H1 (cell line): ENCODE measurements around the gene NDUFV1. TPM values are rescaled to one million over a fixed set of nuclear protein-coding genes. Genes with fewer than 3 reads are reported as not detected.

Source experiments
- CTCF ChIA-PET: fragments of 300-600 bp; sonication (Branson Sonifier 250); formaldehyde crosslinking; loops from one replicate; lab custom pipeline; 2021; ENCODE audit not compliant: partially characterized antibody; lab: Charles Lee
- POLR2A ChIA-PET: fragments of 300-600 bp; sonication (Branson Sonifier 250); formaldehyde crosslinking; loops from one replicate; lab custom pipeline; 2021; ENCODE audit warnings: inconsistent platforms; ENCODE audit not compliant: partially characterized antibody; lab: Charles Lee
- DNase-seq, 2 experiments: peaks; one replicate each; pipeline versions ENCODE4 v3.0.0 to v3.0.0-alpha.2; 2010 to 2022; ENCODE audit warnings: low spot score in 2 of 2, low read depth in 1 of 2, mixed read lengths in 1 of 2
- FAIRE-seq: peaks from 2 replicates; lab custom pipeline; 2011; peaks lifted over from hg19 to GRCh38; lab: Jason Lieb, UNC
- H2AFZ ChIP-seq: 2 replicates; pipeline ENCODE4 v1.8.1; 2012; ENCODE audit warnings: low read length, inconsistent platforms
- H2AK5ac ChIP-seq: 2 replicates; pipeline ENCODE4 v1.6.1; 2013; ENCODE audit warnings: low read depth, low read length
- H2BK120ac ChIP-seq: replicated peaks from 2 replicates; pipeline ENCODE3; 2013; ENCODE audit warnings: low read depth, low read length, inconsistent platforms
- H2BK12ac ChIP-seq: 2 replicates; pipeline ENCODE4 v1.6.1; 2013; ENCODE audit warnings: low read depth, low read length
- H2BK15ac ChIP-seq: 2 replicates; pipeline ENCODE4 v1.6.1; 2013; ENCODE audit warnings: low read length
- H2BK20ac ChIP-seq: 2 replicates; pipeline ENCODE4 v1.6.1; 2013; ENCODE audit warnings: low read length
- H2BK5ac ChIP-seq: 2 replicates; pipeline ENCODE4 v1.6.1; 2013; ENCODE audit warnings: low read depth, low read length
- H3K14ac ChIP-seq: 2 replicates; pipeline ENCODE4 v1.6.1; 2013; ENCODE audit warnings: inconsistent platforms; ENCODE audit not compliant: insufficient read length
- H3K18ac ChIP-seq: 2 replicates; pipeline ENCODE4 v1.6.1; 2013; ENCODE audit warnings: low read length; ENCODE audit errors: extremely low read depth
- H3K23ac ChIP-seq: 2 replicates; pipeline ENCODE4 v1.6.1; 2013; ENCODE audit warnings: inconsistent platforms; ENCODE audit not compliant: insufficient read length
- H3K23me2 ChIP-seq: 2 replicates; pipeline ENCODE4 v1.6.1; 2013; ENCODE audit warnings: low read depth, low read length
- H3K27ac ChIP-seq: 2 replicates; pipeline ENCODE4 v1.6.1; 2011; ENCODE audit warnings: low read depth, low read length, inconsistent platforms
- H3K27me3 ChIP-seq, 4 experiments: replicated peaks in 1 of 4; 1 replicate in 1 of 4; 2 replicates in 3 of 4; pipeline versions ENCODE4 v1.6.1 to v1.8.1; 2011 to 2013; ENCODE audit warnings: low read length in 3 of 4, mild to moderate bottlenecking in 3 of 4, inconsistent platforms in 2 of 4, mixed read lengths in 2 of 4, moderate library complexity in 1 of 4; ENCODE audit not compliant: control insufficient read depth in 3 of 4, insufficient read depth in 3 of 4; ENCODE audit errors: extremely low read depth in 1 of 4
- H3K36me3 ChIP-seq, 4 experiments: 2 replicates each; pipeline versions ENCODE4 v1.6.1 to v1.8.1; 2011 to 2013; ENCODE audit warnings: mild to moderate bottlenecking in 4 of 4, low read length in 3 of 4, moderate library complexity in 2 of 4, control low read depth in 1 of 4, inconsistent platforms in 1 of 4; ENCODE audit not compliant: insufficient read depth in 4 of 4, control insufficient read depth in 2 of 4
- H3K4ac ChIP-seq: replicated peaks from 2 replicates; pipeline ENCODE3; 2013; ENCODE audit warnings: low read length, low read depth, mixed read lengths, inconsistent platforms; ENCODE audit not compliant: insufficient read length
- H3K4me1 ChIP-seq, 4 experiments: replicated peaks in 1 of 4; 1 replicate in 1 of 4; 2 replicates in 3 of 4; pipeline versions ENCODE4 v1.6.1 to v1.8.1; 2011 to 2013; ENCODE audit warnings: low read length in 3 of 4, inconsistent platforms in 2 of 4, mixed read lengths in 1 of 4; ENCODE audit not compliant: insufficient read depth in 4 of 4, control insufficient read depth in 3 of 4
- H3K4me2 ChIP-seq, 2 experiments: 2 replicates each; pipeline versions ENCODE4 v1.6.1 to v1.8.1; 2011 to 2013; ENCODE audit warnings: low read depth in 2 of 2, low read length in 2 of 2, control low read depth in 1 of 2, inconsistent platforms in 1 of 2, mild to moderate bottlenecking in 1 of 2; ENCODE audit not compliant: insufficient read depth in 1 of 2
- H3K4me3 ChIP-seq, 4 experiments: fragments of 200-600, 300-600 bp in 1 of 4; sonication (generic), shearing (Covaris generic), sonication (Bioruptor Twin) in 1 of 4; 2 replicates each; pipeline versions ENCODE4 v1.5.1 to v1.8.1; 2011 to 2016; ENCODE audit warnings: low read length in 4 of 4, low read depth in 3 of 4, control low read depth in 2 of 4, inconsistent platforms in 2 of 4, mild to moderate bottlenecking in 2 of 4, mixed read lengths in 1 of 4, moderate library complexity in 1 of 4; ENCODE audit not compliant: insufficient read depth in 2 of 4; ENCODE audit errors: extremely low read depth in 1 of 4
- H3K56ac ChIP-seq: replicated peaks from 2 replicates; pipeline ENCODE3; 2013; ENCODE audit warnings: low read depth, mild to moderate bottlenecking, mixed read lengths, low read length, inconsistent platforms; ENCODE audit not compliant: insufficient read length
- H3K79me1 ChIP-seq: 2 replicates; pipeline ENCODE4 v1.6.1; 2013; ENCODE audit warnings: low read depth, low read length, control low read depth
- H3K79me2 ChIP-seq, 2 experiments: 2 replicates each; pipeline versions ENCODE4 v1.6.1 to v1.8.1; 2012 to 2013; ENCODE audit warnings: low read length in 2 of 2, mild to moderate bottlenecking in 2 of 2, inconsistent platforms in 1 of 2; ENCODE audit not compliant: insufficient read depth in 2 of 2, control insufficient read depth in 1 of 2
- H3K9ac ChIP-seq, 4 experiments: replicated peaks in 1 of 4; 1 replicate in 1 of 4; 2 replicates in 3 of 4; pipeline versions ENCODE4 v1.6.1 to v1.8.1; 2011 to 2013; ENCODE audit warnings: low read depth in 3 of 4, low read length in 3 of 4, control low read depth in 2 of 4, mild to moderate bottlenecking in 2 of 4, moderate library complexity in 2 of 4, inconsistent platforms in 1 of 4; ENCODE audit errors: extremely low read depth in 1 of 4
- H3K9me3 ChIP-seq, 2 experiments: 2 replicates each; pipeline versions ENCODE4 v1.6.1 to v1.8.1; 2012 to 2013; ENCODE audit warnings: mild to moderate bottlenecking in 2 of 2, moderate library complexity in 2 of 2, control low read depth in 1 of 2, inconsistent platforms in 1 of 2, low read depth in 1 of 2, low read length in 1 of 2, mixed read lengths in 1 of 2; ENCODE audit not compliant: insufficient read depth in 2 of 2
- H4K20me1 ChIP-seq, 2 experiments: replicated peaks in 1 of 2; 2 replicates each; pipeline versions ENCODE3 to v1.8.1; 2011 to 2013; ENCODE audit warnings: inconsistent platforms in 2 of 2, low read length in 2 of 2, mild to moderate bottlenecking in 1 of 2; ENCODE audit not compliant: insufficient read depth in 2 of 2, control insufficient read depth in 1 of 2
- H4K5ac ChIP-seq: 2 replicates; pipeline ENCODE4 v1.6.1; 2013; ENCODE audit warnings: low read length, low read depth, mixed read lengths, inconsistent platforms; ENCODE audit not compliant: insufficient read length
- H4K8ac ChIP-seq: 2 replicates; pipeline ENCODE4 v1.8.0; 2013; ENCODE audit warnings: mild to moderate bottlenecking, moderate library complexity, low read length, inconsistent platforms; ENCODE audit not compliant: insufficient read depth; ENCODE audit errors: extremely low read depth
- H4K91ac ChIP-seq: replicated peaks from 2 replicates; pipeline ENCODE3; 2013; ENCODE audit warnings: low read length, mixed read lengths, inconsistent platforms; ENCODE audit not compliant: insufficient read length
- POLR2AphosphoS5 ChIP-seq: IDR thresholded peaks from 2 replicates; pipeline ENCODE4 v1.6.1; 2011; ENCODE audit warnings: low read depth, low read length
- WGBS, 2 experiments: shearing (Covaris generic) in 1 of 2; methylation state at CpG; one replicate each; pipeline versions ENCODE4 v1.1.6 to v1.1.7; 2013 to 2015; ENCODE audit warnings: low lambda C conversion rate in 2 of 2, mixed read lengths in 2 of 2, inconsistent platforms in 1 of 2, low coverage in 1 of 2, missing lambda C conversion rate in 1 of 2; ENCODE audit not compliant: insufficient replicate concordance in 2 of 2, insufficient coverage in 1 of 2, insufficient read length in 1 of 2; ENCODE audit errors: extremely low coverage in 1 of 2, missing lambda C conversion rate in 1 of 2; 5-methylcytosine and 5-hydroxymethylcytosine counted together
- polyA plus RNA-seq, 7 experiments: library from polyadenylated mRNA; depleted of rRNA in 3 of 7; stranded (reverse) in 5 of 7; unstranded in 2 of 7; fragments of >200 nt in 5 of 7; fragments of 200-250 nt in 2 of 7; gene quantifications; 1 replicate in 5 of 7; 2 replicates in 1 of 7; 4 replicates in 1 of 7; pipeline versions ENCODE4 v1.2.1 to v1.2.3, GENCODE V29; 2011 to 2013; ENCODE audit warnings: missing spikeins in 2 of 7, mixed read lengths in 2 of 7
- total RNA-seq: library from RNA; stranded (reverse); fragmentation: NEBNext Ultra II Directional; extraction: Animal tissue kit (Norgen Biotek cat#: 25700); gene quantifications from 2 replicates; pipeline ENCODE4 v1.2.1, GENCODE V29; 2021

NDUFV1 gene
- total and polyA plus RNA-seq, 2 of the 8 experiments (the other 6 are each of a cell fraction or from before 2014, with no cell fraction given), result 125 to 131 TPM

- Histone ChIP-seq H2BK20ac (no peak overlapping the region), H3K18ac (no peak overlapping the region), H3K27me3 (peaks cover 0 to 4% (median 0%) of the 10 kb centered on the region in 4 experiments; a peak in 2 of 7 replicates), H4K5ac (no peak overlapping the region), H2BK120ac (no peak overlapping the region), H3K79me1 (no peaks in the 10 kb centered on the region), H4K8ac (no peak overlapping the region), H3K79me2 (peaks cover 0 to 8% of the 10 kb centered on the region in 2 experiments; a peak in 1 of 4 replicates), H3K36me3 (peaks cover 5 to 19% (median 12%) of the 10 kb centered on the region in 4 experiments; a peak in 7 of 8 replicates), H3K4me3 (no peak overlapping the region), H3K4ac (no peak overlapping the region), H2BK12ac (no peak overlapping the region), H3K9ac (no peak overlapping the region), H3K23ac (no peak overlapping the region), H3K27ac (no peak overlapping the region), H2BK15ac (no peak overlapping the region), H2BK5ac (no peak overlapping the region), H3K4me1 (peaks cover 3 to 32% (median 19%) of the 10 kb centered on the region in 4 experiments), H2AK5ac (no peak overlapping the region), H3K56ac (no peak overlapping the region), H3K14ac (no peak overlapping the region), H3K4me2 (no peak overlapping the region), H3K23me2 (peaks cover 9% of the 10 kb centered on the region; the same call in 1 of the 2 replicates), H2AFZ (no peak overlapping the region), H4K20me1 (peaks cover 0 to 4% of the 10 kb centered on the region in 2 experiments), H4K91ac (no peak overlapping the region), H3K9me3 (no peaks in the 10 kb centered on the region)
- no peak for TF ChIP-seq POLR2AphosphoS5
- POLR2A ChIA-PET, result interaction anchor here (0.9 to 2.7 kb wide), 9 partner anchors 11 to 25 kb away, joined by 3 to 17 read pairs (median 4); partner anchors contain the start of gene GSTP1
- CTCF ChIA-PET, result interaction anchor here (1.1 to 1.5 kb wide), 5 partner anchors 18 to 37 kb away, joined by 3 to 7 read pairs (median 4); no protein-coding TSS in a partner anchor
- no peak for FAIRE-seq
- 93% methylated on average over 10 of the region's 10 CpGs; no CpG with 5 or more reads in 1 of the 2 experiments for WGBS, 2 experiments
- DNase-seq, result no peak
These were observed 2.6 kb downstream of the NDUFV1 start for GRCh38 chr11:67609316-67609715.
